GM19023 (cell line): ENCODE measurements around the gene BCDIN3D.

Experiments used
- ATAC-seq: cut with Tn5 transposase; IDR thresholded peaks from one replicate; pipeline ENCODE4 v1.9.1; 2021; ENCODE audit warnings: mild to moderate bottlenecking, moderate library complexity; ENCODE audit not compliant: unreplicated experiment

Gene BCDIN3D

DNA sequence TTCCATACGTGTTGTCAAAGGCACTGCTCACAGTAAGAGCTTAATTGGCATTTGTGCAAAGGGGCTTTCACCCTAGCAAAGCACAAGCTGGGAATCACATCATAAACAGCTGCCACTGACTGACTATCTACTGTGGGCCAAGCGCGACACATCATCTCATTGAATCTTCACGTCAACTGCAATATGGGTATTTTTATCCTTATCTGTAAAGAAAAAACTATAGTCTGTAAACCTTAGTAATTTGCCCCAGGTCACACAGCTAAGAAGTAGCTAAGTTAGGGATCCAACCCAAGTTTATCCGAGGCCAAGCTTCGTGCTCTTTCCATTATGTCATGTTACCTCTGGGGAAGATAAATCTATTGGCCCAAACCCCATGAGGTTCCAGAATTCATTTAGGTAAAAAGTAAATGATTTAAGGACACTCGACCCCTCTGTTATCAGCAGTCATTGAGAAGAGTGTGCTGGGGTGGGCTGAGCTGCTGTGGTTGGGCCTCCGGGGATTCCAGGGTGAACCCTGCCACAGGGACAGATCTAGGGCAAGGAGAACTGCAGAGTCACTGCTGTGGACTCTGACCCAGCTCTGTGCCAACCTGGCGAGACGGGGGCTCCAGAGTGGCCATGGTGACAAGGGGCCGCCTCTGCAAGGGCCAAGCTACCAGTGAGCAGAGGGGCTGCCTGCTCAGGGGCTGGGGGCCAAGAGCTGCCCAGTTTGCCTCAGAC is 42.3 kb downstream of the BCDIN3D start:
- no peak for ATAC-seq

DNA sequence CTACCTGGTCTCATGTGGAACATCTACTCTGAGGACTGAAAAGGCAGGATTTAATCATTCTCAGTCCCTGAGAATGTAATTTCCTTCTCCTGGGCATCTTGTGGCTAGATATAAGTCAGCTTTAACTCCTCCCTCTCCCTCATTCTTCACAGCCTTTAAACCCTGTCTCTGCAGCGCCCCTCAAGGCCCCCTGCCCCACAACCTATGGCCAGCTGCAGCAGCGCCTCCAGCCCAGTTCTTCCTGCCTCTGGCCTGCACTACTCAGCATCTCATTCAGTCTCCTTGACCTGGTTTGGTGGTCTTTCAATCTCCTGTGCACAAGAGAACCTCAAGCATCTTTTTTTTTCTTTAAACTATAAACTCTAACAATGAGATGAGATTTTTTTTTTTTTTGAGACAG is 44.0 kb downstream of the BCDIN3D start:
- ATAC-seq: no peak

DNA sequence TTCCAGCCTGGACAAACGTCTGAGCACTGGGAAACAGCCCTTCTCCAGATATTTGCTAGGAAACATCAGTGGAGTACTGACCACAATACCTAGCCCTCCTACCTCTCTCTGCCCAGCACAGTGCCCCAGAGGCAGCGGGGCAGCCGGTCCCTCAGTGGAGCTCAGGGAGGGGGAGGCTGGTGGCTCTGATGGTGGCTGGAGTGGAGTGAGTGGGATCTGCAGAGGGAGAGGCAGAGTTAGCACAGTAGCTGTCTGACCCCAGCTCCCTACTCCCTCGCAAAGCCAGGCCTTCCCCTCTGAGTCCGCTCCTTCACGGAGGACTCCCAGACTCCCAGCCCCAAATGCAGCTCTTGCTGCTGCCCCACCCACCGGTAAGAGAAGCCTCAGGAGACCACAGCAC is 44.7 kb downstream of the BCDIN3D start:
- no peak for ATAC-seq

DNA sequence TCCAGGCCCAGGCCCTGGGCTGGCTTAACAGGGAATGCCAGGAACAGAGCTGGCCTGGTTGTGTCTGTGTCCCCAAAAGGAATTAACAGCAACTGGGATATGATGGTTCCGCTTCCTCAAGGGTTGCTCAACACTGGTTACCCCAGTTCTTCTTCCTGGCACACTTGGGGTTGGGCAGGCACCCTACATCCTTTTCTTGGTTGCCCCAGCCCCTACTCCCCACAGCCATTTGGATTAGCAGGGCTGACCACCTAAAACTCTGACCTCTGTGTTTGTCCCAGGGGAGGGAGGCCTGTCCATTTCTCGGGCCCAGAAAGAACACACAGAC is 45.5 kb downstream of the BCDIN3D start:
- no peak for ATAC-seq

DNA sequence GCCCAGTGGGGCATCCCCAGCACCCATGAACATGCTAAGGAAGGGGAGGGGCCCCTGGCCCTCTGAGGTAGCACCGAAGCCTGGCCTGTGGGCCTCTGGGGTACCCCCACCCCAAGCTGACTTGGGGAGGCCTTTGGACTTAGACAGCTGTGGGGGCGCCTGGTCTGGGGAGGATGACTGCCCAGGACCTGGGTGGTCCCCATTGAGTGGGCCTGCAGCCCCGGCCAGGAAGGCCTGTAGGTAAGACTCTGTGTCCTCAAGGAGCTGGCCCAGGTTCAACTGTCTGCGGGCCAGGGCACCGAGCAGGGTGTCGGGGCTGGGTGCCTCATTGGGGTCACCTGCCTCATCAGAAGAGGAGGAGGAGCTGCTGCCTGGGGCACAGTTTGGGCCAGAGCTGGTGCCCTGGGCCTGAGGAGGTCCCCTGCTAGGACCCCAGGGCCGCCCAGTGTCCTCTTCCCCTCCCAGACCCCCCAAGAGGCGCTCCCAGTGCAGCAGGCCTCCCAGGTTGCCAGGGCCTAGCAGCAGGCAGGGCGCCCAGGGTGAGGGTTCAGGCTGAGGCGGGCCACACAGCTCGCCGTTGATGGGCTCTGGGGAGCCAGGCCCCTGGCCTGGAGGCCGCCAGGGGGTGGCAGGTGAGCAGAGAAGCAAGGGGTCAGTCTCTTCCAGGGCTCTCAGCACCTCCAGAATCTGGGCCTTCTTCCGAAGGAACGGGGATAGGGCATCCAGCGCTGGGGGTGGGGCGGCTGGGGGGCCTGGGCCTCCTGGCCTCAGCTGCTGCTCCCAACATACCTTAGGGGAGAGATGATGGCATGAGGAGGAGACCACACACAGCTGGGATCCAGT is 46.1 kb downstream of the BCDIN3D start:
- ATAC-seq: no peak

DNA sequence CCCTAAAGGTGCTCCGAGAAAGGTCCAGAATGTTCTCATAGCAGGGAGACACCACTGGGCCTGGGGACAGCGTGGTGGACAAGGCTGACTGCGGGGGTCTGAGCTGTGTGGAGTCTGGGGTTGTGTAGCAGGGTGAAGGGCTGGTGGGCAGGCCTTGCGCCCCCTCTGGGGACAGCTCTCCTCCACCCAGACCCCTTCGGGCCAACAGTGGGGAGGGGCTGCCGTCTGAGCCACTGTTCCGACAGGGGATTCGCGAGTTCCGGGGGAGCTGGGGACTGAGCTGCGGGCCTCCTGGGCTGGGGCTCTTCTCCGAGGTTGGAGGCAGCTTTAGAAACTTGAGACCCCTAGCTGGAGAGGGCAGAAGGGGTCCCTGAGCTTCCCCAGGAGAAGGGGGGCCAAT is 46.8 kb downstream of the BCDIN3D start:
- no peak for ATAC-seq

DNA sequence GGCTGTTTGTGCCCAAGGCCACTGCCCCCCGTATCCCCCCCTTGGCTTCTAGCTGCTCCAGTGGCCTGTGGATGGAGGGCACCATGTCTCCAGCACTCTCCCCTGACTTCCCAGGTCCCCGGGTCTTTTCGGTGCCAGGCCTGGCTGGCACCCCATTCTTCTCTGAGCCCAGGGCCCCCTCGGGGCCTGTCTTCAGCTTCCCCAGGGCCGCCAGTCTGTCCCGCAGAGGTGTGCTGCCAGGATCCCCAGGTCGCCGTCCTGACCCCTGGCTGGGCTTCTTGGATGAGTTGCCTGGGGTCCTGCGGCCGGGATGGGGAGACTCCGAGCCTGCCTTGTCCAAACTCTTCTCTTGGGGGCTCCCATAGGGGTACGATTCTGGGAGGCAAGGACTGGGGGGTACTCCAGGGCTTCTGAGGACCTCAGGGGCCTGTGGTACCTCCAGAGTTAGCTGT is 47.2 kb downstream of the BCDIN3D start:
- ATAC-seq: no peak

DNA sequence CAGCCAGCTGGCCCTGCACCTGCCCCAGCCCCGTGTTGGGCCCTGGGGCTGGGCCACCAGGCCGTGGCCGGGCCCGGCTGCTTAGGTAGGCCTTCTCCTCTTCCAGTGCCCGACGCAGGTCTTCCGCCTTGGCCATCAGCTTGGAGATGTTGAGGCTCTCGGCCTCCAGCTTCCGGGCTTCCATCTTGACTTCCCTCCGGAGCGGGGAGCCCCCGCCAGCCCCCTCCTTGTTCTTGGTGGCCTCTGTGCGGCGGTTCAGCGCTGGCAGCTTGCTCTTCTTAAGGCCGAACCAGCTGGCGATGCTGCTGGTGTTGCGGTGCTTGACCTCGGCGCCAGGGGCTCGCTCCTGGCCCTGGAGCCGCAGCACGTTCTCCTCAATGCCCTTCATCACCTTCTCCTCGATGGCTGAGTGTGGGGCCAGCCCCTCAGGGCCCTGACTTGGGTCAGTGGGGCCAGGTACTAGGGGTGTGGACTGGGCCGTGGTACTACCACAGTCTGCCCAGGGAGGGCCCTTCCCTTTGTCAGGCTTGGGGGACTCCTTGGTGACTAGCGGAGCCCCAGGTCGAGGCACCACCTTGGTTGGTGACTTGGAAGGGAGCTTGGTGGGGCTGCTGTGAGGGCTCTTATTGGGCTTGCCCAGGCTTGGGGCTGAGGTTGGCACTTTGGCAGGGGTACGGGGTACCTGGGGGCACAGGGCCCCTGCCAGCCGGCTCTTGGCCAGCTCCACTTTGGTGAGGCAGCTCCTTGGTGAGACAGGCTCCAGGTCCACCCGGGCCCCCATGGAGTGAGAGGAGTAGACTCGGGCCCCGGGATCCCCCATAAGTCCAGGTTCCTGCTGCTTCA is 47.9 kb downstream of the BCDIN3D start:
- no peak for ATAC-seq

DNA sequence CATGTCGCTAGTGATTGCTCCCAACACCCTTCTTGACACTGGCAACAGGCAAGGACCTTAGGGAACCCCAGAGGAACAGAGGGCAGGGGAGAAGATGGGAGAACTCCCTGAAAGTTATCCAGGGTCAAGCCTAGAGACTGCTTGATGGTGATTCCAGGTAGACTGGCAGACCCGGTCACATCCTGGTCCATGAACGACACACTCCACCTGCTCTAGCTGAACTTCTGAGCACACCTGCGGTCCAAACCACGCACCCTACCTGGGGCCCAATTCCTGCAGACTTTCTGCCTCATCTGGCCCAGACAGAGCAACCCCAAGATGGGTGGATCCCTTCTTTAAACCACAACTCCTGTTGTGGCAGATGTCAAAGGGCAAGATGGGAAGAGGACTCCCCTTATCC is 48.9 kb downstream of the BCDIN3D start:
- no peak for ATAC-seq

DNA sequence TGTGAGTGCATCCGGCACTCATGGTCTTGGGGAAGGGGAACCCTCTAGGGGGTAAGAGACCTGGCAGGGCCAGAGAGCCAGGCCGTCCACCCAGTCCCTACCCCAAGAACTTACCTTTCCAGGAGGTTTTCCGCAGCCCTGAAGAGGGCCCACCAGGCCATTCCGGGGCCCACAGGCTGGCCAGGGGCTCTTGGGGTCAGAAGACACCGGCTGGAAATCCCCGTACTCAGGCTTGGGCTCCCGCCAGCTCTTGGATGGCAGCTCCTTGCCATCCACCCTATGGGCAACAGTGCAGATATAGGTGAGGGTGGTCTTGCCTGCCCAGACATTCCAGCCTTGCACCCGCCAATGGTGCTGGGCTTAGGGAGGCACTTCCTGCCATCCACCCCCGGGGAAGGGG is 49.3 kb downstream of the BCDIN3D start:
- no peak for ATAC-seq

DNA sequence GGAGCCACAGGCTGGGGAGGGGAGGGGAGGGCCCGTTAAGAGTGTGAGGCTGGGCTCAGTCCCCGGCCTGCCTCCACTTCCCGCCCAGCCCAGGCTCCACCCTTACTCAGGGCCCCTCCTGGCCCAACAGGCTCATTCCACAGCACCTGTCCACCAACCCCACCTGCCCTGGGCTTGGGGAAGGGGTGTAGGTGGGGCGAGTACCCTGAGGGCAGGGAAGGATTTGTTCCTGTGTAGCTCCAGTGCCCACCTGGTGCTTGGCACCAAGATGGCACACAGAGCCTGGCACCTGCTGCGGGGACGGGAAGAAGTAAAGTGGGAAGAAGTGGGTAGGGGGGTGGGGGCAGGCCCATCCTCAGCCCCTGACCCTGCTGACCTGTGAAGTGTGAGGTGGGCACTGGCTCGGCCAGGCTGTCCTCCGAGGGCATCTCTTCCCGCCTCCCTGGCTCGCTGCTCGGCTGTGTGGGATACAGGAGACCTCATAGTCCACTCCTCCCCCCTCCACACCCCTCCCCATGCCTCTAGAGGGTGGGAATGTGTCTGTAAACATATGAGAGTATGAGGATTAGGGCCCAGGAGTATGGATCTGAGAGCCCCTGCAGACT is 49.8 kb downstream of the BCDIN3D start:
- ATAC-seq: no peak

DNA sequence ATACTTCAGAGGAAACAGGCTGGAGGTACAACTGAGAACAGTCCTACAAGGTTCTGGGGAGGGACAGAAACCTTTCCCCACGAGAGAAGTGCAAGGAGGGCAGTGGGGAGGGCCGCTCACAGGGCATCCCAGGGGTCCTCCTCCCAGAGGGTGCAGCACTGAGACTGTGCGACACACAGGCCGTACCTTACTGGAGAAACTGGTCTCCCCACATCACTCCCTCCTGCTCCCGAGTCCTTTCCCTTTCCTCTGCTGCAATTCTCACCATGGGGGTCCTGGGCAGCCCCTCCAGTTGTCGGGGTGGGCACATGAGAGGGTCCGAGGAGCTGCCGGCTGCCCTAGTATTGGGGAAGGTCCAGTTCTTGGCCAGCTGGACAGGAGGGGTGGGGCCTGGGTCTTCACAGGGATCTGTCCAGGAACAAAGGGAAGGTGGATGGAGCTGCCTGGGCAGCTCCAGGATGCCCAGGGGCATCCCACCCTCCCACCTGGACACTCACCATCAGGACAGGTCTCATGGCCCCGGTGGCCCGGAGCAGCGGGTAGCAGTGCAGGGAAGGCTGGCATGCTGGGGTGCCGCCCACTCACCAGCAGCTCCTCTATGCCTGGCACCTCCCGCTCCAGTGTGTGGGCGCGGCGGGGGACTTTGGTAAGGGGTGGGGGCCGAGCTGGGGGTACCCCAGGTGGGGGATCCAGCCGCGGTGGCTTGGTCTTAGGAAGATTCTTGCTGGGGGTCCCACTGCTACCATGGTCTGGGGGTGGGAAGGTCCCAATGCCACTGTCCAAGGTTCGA is 50.5 kb downstream of the BCDIN3D start:
- no peak for ATAC-seq

DNA sequence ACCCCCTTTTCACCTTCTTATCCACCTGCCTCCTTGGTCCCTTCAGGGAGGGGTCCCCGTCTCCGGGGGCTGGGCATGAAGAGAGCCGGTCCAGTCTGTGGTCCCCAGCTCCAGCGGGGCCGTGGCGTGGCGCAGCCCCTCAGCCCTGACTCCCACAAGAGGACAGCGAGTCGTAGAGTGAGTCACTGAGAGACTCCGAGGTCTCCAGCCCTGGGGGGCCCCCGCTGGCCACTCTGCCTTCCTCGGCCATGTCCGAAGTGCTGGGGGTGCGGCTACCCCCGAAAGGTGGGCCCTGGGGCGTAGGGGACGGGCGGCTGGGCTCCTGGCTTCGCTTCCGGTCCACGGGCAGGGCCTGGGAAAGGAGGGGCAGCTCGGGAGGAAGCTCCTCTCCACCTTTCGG is 51.2 kb downstream of the BCDIN3D start:
- ATAC-seq: no peak

DNA sequence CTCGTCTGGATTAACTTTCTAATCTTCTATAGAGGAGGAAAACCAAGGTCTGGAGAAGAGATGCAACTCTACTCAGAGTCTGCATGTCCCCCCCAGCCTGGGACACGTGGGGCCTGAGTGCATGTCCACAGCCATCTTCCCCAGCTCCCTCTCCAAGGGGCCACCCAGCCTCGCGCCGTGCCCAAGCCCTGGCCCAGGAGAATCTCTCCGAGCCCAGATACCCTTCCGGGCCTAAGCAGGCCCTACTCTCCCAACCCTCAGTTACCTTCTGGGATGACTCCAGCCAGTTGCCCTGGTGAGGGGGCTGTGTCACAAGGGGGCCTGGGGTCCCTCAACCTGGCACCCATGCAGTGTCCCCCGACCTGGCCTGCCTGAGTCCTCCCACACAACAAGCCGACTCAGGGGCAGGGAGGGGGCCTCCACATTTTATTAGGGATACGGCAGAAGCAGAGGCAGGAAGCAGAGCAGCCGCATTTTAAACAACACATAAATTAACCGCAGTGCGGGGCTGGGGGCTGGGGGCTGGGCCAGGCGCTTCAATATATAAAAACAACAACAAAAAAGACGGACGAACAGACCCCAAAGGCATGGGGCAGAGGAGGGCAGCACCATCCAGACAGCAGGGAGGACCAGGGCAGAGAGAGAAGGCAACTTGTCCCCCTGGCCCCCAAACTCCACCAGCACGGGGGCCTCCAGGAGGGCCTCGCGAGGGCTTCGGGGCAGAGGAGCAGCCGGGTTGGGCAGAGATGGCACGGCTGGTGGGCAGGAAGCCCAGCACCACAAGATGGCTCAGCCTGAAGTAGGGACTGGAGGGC is 52.0 kb downstream of the BCDIN3D start:
- ATAC-seq: no peak

DNA sequence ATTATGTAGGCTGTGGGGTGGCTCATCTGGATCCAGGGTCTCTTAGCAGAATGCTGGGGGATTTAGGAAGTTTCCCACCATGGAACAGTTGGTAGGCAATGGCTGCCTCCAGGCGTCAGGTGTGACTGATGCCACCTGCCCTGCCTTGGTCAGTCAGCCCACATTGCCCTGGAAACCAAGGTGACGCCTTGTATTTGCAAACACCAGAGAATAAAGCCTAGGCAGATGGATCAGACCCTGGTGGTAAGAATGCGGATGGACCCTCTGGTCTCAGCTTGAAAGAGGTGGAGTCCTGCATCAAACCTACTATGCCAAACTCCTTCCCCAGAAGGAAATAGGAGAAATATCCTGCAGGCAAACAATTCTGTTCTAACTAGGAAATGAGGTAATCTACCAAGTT is 52.9 kb downstream of the BCDIN3D start:
- no peak for ATAC-seq

DNA sequence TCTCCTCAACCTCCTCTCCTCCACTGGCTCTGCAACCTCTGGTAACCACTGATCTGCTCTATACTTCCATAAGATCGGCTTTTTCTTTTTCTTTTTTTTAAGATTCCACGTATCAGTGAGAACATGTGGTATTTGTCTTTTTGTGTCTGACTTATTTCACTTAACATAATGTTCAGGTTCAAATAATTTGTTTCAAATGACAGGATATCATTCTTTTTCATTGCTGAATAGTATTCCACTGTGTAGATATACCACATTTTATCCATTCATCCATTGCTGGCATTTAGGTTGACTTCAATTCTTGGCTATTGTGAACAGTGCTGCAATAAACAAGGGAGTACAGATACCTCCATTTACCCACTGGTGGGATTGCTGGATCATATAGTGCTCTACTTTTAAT is 55.2 kb downstream of the BCDIN3D start:
- no peak for ATAC-seq
